CD8-positive, alpha-beta memory T cell (primary cell): ENCODE results near the gene MOG. TPM values are rescaled to one million over a fixed set of nuclear protein-coding genes. Genes with fewer than 3 reads are reported as not detected.

Source experiments
- CTCF ChIA-PET: fragments of 350-600 bp; sonication (Branson Sonifier 250); formaldehyde crosslinking; loops from one replicate; lab custom pipeline; 2021; ENCODE audit warnings: antibody characterized with exemption; lab: Charles Lee
- POLR2A ChIA-PET: fragments of 350-600 bp; sonication (Branson Sonifier 250); formaldehyde crosslinking; loops from one replicate; lab custom pipeline; 2021; ENCODE audit warnings: antibody characterized with exemption; lab: Charles Lee
- DNase-seq, 5 donors: peaks; one replicate each; pipeline versions ENCODE4 v3.0.0 to v3.0.0-alpha.2; 2020 to 2022; ENCODE audit warnings: mixed read lengths in 1 of 5
- H3K27ac ChIP-seq: one replicate; pipeline ENCODE4 v1.7.0; 2013; ENCODE audit warnings: low read depth, mild to moderate bottlenecking, low read length, moderate library complexity
- H3K27me3 ChIP-seq: 2 replicates; pipeline ENCODE4 v1.7.0; 2013; ENCODE audit warnings: low read length, mild to moderate bottlenecking; ENCODE audit not compliant: insufficient read depth, poor library complexity, severe bottlenecking
- H3K36me3 ChIP-seq: 2 replicates; pipeline ENCODE4 v1.7.0; 2013; ENCODE audit warnings: mild to moderate bottlenecking, low read length, moderate library complexity; ENCODE audit not compliant: insufficient read depth
- H3K4me1 ChIP-seq: 2 replicates; pipeline ENCODE4 v1.7.0; 2013; ENCODE audit warnings: mild to moderate bottlenecking, low read length, moderate library complexity; ENCODE audit not compliant: insufficient read depth
- H3K4me3 ChIP-seq: 2 replicates; pipeline ENCODE4 v1.7.0; 2013; ENCODE audit warnings: mild to moderate bottlenecking, low read length
- H3K9me3 ChIP-seq: 2 replicates; pipeline ENCODE4 v1.7.0; 2013; ENCODE audit warnings: mild to moderate bottlenecking, low read length
- H3K27ac Mint-ChIP-seq, 8 donors: one replicate each; pipeline ENCODE4 v1.8.0; 2020 to 2021; ENCODE audit warnings: mixed read lengths in 8 of 8, mild to moderate bottlenecking in 6 of 8, inconsistent platforms in 3 of 8, moderate library complexity in 3 of 8
- H3K27me3 Mint-ChIP-seq, 2 donors: one replicate each; pipeline ENCODE4 v1.8.0; 2020 to 2021; ENCODE audit warnings: mixed read lengths in 2 of 2, mild to moderate bottlenecking in 1 of 2, moderate library complexity in 1 of 2
- H3K36me3 Mint-ChIP-seq, 3 donors: one replicate each; pipeline ENCODE4 v1.8.0; 2020 to 2021; ENCODE audit warnings: mixed read lengths in 3 of 3, inconsistent platforms in 1 of 3, mild to moderate bottlenecking in 1 of 3
- H3K4me1 Mint-ChIP-seq, 3 donors: one replicate each; pipeline ENCODE4 v1.8.0; 2020 to 2021; ENCODE audit warnings: mixed read lengths in 3 of 3, inconsistent platforms in 1 of 3, mild to moderate bottlenecking in 1 of 3
- H3K4me3 Mint-ChIP-seq, 7 donors: one replicate each; pipeline ENCODE4 v1.8.0; 2020 to 2021; ENCODE audit warnings: mixed read lengths in 7 of 7, mild to moderate bottlenecking in 6 of 7, moderate library complexity in 4 of 7, inconsistent platforms in 2 of 7
- H3K9me3 Mint-ChIP-seq, 5 donors: one replicate each; pipeline ENCODE4 v1.8.0; 2020 to 2022; ENCODE audit warnings: mixed read lengths in 5 of 5, mild to moderate bottlenecking in 3 of 5, moderate library complexity in 2 of 5, inconsistent platforms in 1 of 5
- polyA plus RNA-seq: library from polyadenylated mRNA; unstranded; fragments of 300-500 nt; fragmentation: Illumina TruSeq; gene quantifications from one replicate; pipeline ENCODE4 v1.2.3, GENCODE V29; 2021
- total RNA-seq, 2 experiments: library from RNA; stranded (reverse); gene quantifications; one replicate each; pipeline ENCODE4 v1.2.3, GENCODE V29; 2021

The MOG gene
- total and polyA plus RNA-seq, 3 experiments from 2014 or later, result not detected

DNA sequence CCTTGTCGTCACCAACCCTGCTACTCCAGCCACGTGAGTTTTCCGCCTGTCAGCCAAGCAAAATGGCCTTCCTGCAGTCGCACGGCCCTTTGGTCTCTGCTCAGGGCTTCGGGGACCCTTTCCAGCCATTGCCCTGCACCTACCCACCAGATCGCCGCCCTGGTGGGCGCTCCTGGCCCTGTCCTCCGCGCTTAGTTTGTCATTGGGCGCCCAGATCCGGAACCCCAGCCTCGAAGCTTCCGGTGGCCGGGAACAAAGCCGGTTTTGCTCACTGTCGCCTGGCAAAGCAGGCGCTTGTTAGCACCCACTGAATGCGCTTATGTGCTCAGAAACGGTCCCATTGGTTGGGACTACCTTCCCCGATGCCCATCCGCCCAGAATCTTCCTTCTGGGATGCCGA is 23.5 kb downstream of the MOG start:
- H3K9me3 Mint-ChIP-seq, result no peaks in the 10 kb centered on the region
- H3K27ac ChIP-seq, result no peak overlapping the region
- H3K4me3 ChIP-seq, result no peak overlapping the region
- ChIA-PET CTCF (interaction anchor here (1.0 to 1.6 kb wide), 2 partner anchors 25 to 27 kb away, joined by 4 read pairs; no protein-coding TSS in a partner anchor), POLR2A (no interaction called here)
- no peaks in the 10 kb centered on the region for H3K36me3 ChIP-seq
- H3K4me1 Mint-ChIP-seq, result peaks cover 9 to 58% (median 15%) of the 10 kb centered on the region in 3 donors
- peak overlapping the region in 4 of 8 donors; percentile 27 to 79 (median 60) for H3K27ac Mint-ChIP-seq
- H3K27me3 Mint-ChIP-seq, result peaks cover 6% of the 10 kb centered on the region in 2 donors
- DNase-seq, result peak in 1 of 5 donors; percentile 49
- H3K36me3 Mint-ChIP-seq, result peaks cover 0 to 8% (median 0%) of the 10 kb centered on the region in 3 donors
- H3K4me1 ChIP-seq, result no peaks in the 10 kb centered on the region
- H3K4me3 Mint-ChIP-seq, result peak overlapping the region in 4 of 7 donors; percentile 74 to 86 (median 82)
- no peaks in the 10 kb centered on the region for H3K9me3 ChIP-seq
- H3K27me3 ChIP-seq, result no peaks in the 10 kb centered on the region

DNA sequence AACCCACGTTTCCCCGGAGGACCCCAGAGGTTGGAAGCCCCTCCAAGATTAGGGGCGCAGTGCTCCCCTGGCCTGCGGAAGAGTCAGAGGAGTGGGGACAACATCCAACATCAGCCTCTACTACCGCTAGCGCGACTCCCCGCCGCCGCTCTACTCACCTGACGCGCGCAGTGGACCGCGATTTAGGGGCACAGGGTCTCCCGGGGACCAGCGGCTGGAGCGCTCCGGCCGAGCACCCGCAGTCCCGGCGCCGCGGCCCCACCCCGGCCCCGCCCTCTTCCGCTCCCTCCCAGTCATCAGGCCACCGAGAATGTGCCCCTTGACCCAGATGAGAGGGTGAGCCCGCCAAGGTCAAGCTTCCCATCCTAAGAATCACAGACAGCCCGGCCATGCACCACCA is 24.0 kb downstream of the MOG start, which contains the start of gene ZFP57:
TSS of gene ZFP57 (minus strand) at position 249 of the 400 bp plus-strand sequence. CDS start 4,149 bp downstream, outside the sequence.
- no peaks in the 10 kb centered on the region for H3K36me3 ChIP-seq
- H3K27me3 ChIP-seq, result no peaks in the 10 kb centered on the region
- H3K27ac ChIP-seq, result no peak within 1 kb of the TSS
- Mint-ChIP-seq H3K36me3 (peaks cover 0 to 6% (median 0%) of the 10 kb centered on the region in 3 donors), H3K9me3 (no peaks in the 10 kb centered on the region), H3K27me3 (peaks cover 6 to 8% of the 10 kb centered on the region in 2 donors), H3K27ac (peak within 1 kb of the TSS in 4 of 8 donors; percentile 41 to 79 (median 60)), H3K4me1 (peaks cover 9 to 57% (median 13%) of the 10 kb centered on the region in 3 donors), H3K4me3 (peak within 1 kb of the TSS in 4 of 7 donors; percentile 74 to 86 (median 82))
- no peaks in the 10 kb centered on the region for H3K4me1 ChIP-seq
- ChIA-PET CTCF (interaction anchor here (1.0 to 2.1 kb wide), 3 partner anchors 24 to 30 kb away, joined by 4 to 6 read pairs (median 4); no protein-coding TSS in a partner anchor), POLR2A (no interaction called here)
- no peak within 1 kb of the TSS for H3K4me3 ChIP-seq
- H3K9me3 ChIP-seq, result no peaks in the 10 kb centered on the region
- no peak for DNase-seq

DNA sequence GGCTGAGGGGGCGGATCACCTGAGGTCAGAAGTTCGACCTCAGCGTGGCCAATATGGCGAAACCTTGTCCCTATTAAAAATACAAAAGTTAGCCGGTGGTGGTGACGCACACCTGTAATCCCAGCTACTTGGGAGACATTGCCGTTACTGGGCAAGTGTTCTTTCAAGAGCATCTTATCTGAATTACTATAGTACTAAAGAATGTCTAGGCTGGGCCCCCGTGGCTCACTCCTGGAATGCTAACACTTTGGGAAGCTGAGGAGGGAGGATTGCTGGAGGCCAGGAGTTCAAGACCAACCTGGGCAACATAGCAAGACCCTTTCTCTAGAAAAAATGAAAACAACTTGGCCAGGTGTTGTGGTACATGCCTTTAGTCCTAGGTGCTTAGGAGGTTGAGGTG is 24.9 kb downstream of the MOG start:
- H3K27ac Mint-ChIP-seq, result no peak overlapping the region
- peaks cover 6 to 51% (median 10%) of the 10 kb centered on the region in 3 donors for H3K4me1 Mint-ChIP-seq
- H3K4me1 ChIP-seq, result no peaks in the 10 kb centered on the region
- H3K27me3 Mint-ChIP-seq, result peaks cover 6 to 8% of the 10 kb centered on the region in 2 donors
- no peaks in the 10 kb centered on the region for H3K9me3 ChIP-seq
- no peak for DNase-seq
- H3K36me3 ChIP-seq, result no peaks in the 10 kb centered on the region
- H3K9me3 Mint-ChIP-seq, result no peaks in the 10 kb centered on the region
- ChIA-PET CTCF (interaction anchor here (2.1 kb wide), 1 partner anchor 31 kb away, joined by 6 read pairs; no protein-coding TSS in a partner anchor), POLR2A (no interaction called here)
- no peaks in the 10 kb centered on the region for H3K27me3 ChIP-seq
- no peak overlapping the region for H3K4me3 ChIP-seq
- peaks cover 0 to 3% (median 0%) of the 10 kb centered on the region in 3 donors for H3K36me3 Mint-ChIP-seq
- no peak overlapping the region for H3K4me3 Mint-ChIP-seq
- H3K27ac ChIP-seq, result no peak overlapping the region

DNA sequence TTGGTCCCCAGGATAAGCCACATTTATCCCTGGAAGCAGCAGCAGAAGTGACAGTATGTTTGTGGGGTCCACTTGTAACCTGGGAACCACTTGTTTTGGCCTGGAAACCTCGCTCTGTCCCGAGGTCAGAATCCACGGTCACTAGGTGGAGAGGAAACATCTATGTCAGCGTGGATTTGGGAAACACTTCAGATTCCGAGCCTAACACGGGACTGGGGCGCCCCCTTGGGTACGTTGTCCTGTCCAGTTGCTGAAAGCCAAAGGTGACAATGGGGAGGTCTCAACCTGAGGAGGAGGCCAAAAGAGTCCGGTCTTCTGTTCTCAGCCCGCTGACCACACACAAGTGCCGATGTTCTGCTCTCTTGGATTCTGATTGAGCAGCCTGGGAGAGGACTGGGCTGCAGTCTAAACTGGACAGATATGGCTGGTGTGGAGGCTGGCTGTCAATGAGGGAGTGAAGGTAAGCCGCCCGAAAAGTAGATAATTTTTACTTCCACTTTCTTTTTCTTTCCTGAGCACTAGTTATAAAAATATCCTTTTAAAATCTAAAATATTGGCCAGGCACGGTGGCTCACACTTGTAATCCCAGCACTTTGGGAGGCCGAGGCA is 28.9 kb downstream of the MOG start:
- H3K36me3 ChIP-seq, result no peaks in the 10 kb centered on the region
- ChIA-PET POLR2A (no interaction called here), CTCF (interaction anchor here (2.3 kb wide), 1 partner anchor 32 kb away, joined by 8 read pairs; no protein-coding TSS in a partner anchor)
- Mint-ChIP-seq H3K27ac (peak overlapping the region in 1 of 8 donors; percentile 50), H3K4me1 (peaks cover 2 to 16% (median 10%) of the 10 kb centered on the region in 3 donors), H3K4me3 (peak overlapping the region in 1 of 7 donors; percentile 54), H3K27me3 (peaks cover 3% of the 10 kb centered on the region in 2 donors), H3K9me3 (no peaks in the 10 kb centered on the region), H3K36me3 (peaks cover 0 to under 1% (median 0%) of the 10 kb centered on the region in 3 donors)
- H3K27me3 ChIP-seq, result no peaks in the 10 kb centered on the region
- no peaks in the 10 kb centered on the region for H3K4me1 ChIP-seq
- H3K9me3 ChIP-seq, result no peaks in the 10 kb centered on the region
- H3K4me3 ChIP-seq, result no peak overlapping the region
- no peak for DNase-seq
- no peak overlapping the region for H3K27ac ChIP-seq

DNA sequence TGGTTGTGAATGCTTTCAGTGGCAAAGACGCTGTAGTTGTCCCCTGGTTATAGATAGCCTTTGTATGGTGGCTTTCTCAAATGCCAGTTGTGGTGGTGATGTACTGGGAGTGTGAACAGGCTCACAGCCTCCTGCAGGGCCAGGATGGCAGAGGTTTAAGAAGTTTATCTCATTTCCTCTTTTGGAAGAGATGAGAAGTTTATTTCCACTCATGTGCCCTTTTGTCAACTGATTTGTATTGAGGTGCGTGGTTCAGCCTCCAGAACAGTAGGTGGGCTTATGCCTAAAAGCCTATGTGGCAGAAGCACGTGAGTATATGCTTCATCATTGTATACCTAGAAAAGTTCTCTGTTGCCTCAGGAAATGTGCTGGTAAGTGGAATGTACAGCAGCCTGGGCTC is 37.7 kb downstream of the MOG start:
- Histone ChIP-seq H3K4me1 (no peaks in the 10 kb centered on the region), H3K27me3 (no peaks in the 10 kb centered on the region), H3K9me3 (no peaks in the 10 kb centered on the region), H3K4me3 (no peak overlapping the region), H3K36me3 (no peaks in the 10 kb centered on the region), H3K27ac (no peak overlapping the region)
- Mint-ChIP-seq H3K27me3 (peaks cover 6 to 12% of the 10 kb centered on the region in 2 donors), H3K4me3 (no peak overlapping the region), H3K27ac (no peak overlapping the region), H3K9me3 (peaks cover 7 to 10% (median 9%) of the 10 kb centered on the region in 5 donors), H3K4me1 (no peaks in the 10 kb centered on the region), H3K36me3 (peaks cover 0 to 9% (median 0%) of the 10 kb centered on the region in 3 donors)
- no peak for DNase-seq
- ChIA-PET CTCF (interaction anchor here (1.5 to 2.9 kb wide), 2 partner anchors 40 to 44 kb away, joined by 3 to 10 read pairs; no protein-coding TSS in a partner anchor), POLR2A (no interaction called here)

DNA sequence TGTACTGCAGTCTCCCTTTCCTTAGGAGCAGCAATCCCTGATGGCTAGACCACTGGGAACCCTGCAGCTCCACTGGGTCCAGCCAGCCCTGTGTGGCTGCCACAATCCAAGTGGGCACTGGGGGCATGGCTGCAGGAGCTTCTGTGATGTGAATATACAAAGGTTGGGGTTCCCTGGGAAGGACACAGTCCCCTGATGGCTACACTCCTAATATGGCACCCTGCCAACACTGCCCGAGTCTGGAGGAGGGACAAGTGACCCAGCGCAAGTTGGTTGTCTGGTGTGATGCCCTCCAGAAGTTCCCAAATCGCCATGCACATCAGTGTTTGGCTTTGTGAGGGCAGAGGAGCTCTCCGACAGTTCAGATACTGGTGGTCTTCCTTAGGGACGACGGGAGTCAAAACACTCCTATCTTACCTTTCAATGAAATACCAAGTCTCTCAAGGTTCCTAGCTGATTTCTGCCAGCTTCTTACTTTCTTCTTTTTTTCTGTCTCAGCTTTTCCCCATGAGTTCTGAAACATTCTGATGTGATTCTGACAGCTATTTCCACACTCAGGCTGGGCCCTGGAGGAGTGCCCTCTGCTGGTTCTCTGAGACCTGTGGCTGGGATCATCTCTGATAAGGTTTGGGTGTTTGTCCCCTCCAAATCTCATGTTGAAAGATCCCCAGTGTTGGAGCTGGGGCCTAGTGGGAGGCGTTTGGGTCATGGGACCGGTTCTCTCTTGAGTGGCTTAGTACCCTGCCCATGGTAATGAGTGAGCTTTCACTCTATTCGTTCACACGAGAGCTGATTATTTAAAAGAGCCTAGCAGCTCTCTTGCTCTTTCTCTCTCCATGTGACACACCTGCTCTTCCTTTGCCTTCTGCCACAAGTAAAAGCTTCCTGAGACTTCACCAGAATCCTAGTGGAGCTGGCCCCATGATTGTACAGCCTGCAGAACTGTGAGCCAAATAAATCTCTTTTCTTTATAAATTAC is 39.5 kb downstream of the MOG start:
- CTCF ChIA-PET, result interaction anchor here (1.0 to 2.9 kb wide), 3 partner anchors 31 to 58 kb away, joined by 4 to 10 read pairs (median 6); no protein-coding TSS in a partner anchor
- H3K36me3 Mint-ChIP-seq, result peaks cover 0 to 9% (median 0%) of the 10 kb centered on the region in 3 donors
- H3K36me3 ChIP-seq, result no peaks in the 10 kb centered on the region
- no peaks in the 10 kb centered on the region for H3K4me1 ChIP-seq
- no peaks in the 10 kb centered on the region for H3K27me3 ChIP-seq
- no peak overlapping the region for H3K4me3 Mint-ChIP-seq
- peaks cover 7 to 10% (median 9%) of the 10 kb centered on the region in 5 donors for H3K9me3 Mint-ChIP-seq
- no peak overlapping the region for H3K4me3 ChIP-seq
- POLR2A ChIA-PET, result no interaction called here
- peaks cover 6 to 22% of the 10 kb centered on the region in 2 donors for H3K27me3 Mint-ChIP-seq
- H3K27ac ChIP-seq, result no peak overlapping the region
- H3K4me1 Mint-ChIP-seq, result no peaks in the 10 kb centered on the region
- no peaks in the 10 kb centered on the region for H3K9me3 ChIP-seq
- no peak overlapping the region for H3K27ac Mint-ChIP-seq
- DNase-seq, result no peak

DNA sequence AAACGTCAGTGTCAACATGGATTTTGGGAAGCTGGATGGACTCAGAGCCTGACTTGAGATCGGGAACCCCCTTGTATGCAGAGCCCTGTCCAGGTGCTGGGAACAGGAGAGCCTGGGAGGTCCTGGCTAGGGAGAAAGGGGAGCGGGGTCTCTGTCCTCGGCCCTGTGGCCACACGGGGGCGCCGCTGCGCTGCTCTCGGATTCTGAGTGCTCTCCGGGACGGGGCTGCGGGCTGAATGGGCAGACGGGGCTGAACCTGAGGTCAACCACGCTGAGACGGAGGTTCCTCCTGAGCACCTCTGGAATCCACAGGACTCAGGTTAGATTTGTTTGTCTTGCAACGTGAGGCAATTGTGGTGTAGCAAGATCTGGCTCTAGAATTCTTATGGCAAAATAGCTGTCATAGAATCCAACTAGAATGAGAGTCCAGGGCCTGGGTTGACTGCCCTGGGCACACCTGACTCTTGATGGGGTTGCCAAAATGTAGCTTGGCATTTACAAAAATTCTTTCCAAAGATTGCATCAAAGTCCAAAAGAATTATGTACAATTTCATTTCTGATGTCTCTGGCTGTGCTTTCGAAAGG is 45.7 kb downstream of the MOG start:
- CTCF ChIA-PET, result interaction anchor here (0.8 to 1.8 kb wide), 7 partner anchors 19 to 132 kb away, joined by 3 to 9 read pairs (median 4); no protein-coding TSS in a partner anchor
- Histone ChIP-seq H3K9me3 (no peaks in the 10 kb centered on the region), H3K27ac (no peak overlapping the region), H3K4me1 (peaks cover 20% of the 10 kb centered on the region), H3K4me3 (no peak overlapping the region), H3K36me3 (no peaks in the 10 kb centered on the region), H3K27me3 (no peaks in the 10 kb centered on the region)
- Mint-ChIP-seq H3K4me3 (no peak overlapping the region), H3K4me1 (peaks cover 5 to 27% (median 21%) of the 10 kb centered on the region in 3 donors), H3K36me3 (no peaks in the 10 kb centered on the region), H3K27me3 (peaks cover 14 to 46% of the 10 kb centered on the region in 2 donors), H3K27ac (peak overlapping the region in 1 of 8 donors; percentile 17), H3K9me3 (no peaks in the 10 kb centered on the region)
- POLR2A ChIA-PET, result interaction anchor here (1.4 kb wide), 1 partner anchor 35 kb away, joined by 3 read pairs; no protein-coding TSS in a partner anchor
- peak in 4 of 5 donors; percentile 41 to 75 (median 69) for DNase-seq
